Right lobe of liver (tissue), 6 donors: ENCODE results near the gene ANKRD53. TPM values are rescaled to one million over a fixed set of nuclear protein-coding genes. Genes with fewer than 3 reads are reported as not detected.

Source experiments
- ATAC-seq, 4 donors: fragments of 200-7000 bp; cut with Tn5 transposase; one replicate each; pipeline ENCODE4 v1.9.1; 2020; ENCODE audit warnings: mild to moderate bottlenecking in 4 of 4, moderate library complexity in 4 of 4
- DNase-seq, 3 donors: peaks; one replicate each; pipeline ENCODE4 v3.0.0-alpha.2; 2020
- H3K27ac ChIP-seq, 3 donors: fragments of 200-600 bp; one replicate each; pipeline ENCODE4 v1.8.0; 2022
- H3K27me3 ChIP-seq, 2 donors: fragments of 200-600 bp; one replicate each; pipeline ENCODE4 v1.8.0; 2022
- H3K36me3 ChIP-seq, 4 donors: fragments of 200-600 bp; sonication (generic) in 1 of 4; one replicate each; pipeline versions ENCODE4 v1.5.1 to v1.8.0; 2017 to 2022; ENCODE audit warnings: control low read depth in 1 of 4
- H3K4me1 ChIP-seq, 4 donors: fragments of 200-600 bp; sonication (generic) in 1 of 4; one replicate each; pipeline versions ENCODE4 v1.5.1 to v1.8.0; 2017 to 2022; ENCODE audit warnings: control low read depth in 1 of 4
- H3K4me3 ChIP-seq, 3 donors: fragments of 200-600 bp; one replicate each; pipeline ENCODE4 v1.8.0; 2022
- H3K9me3 ChIP-seq, 4 donors: fragments of 200-600 bp; sonication (generic) in 1 of 4; one replicate each; pipeline versions ENCODE4 v1.5.1 to v1.8.0; 2017 to 2022; ENCODE audit warnings: control low read depth in 1 of 4
- POLR2A ChIP-seq: fragments of 450-650 bp; IDR thresholded peaks from one replicate; pipeline ENCODE4 v1.6.1; 2017; ENCODE audit warnings: antibody characterized with exemption, mild to moderate bottlenecking
- WGBS: methylation state at CpG from one replicate; pipeline ENCODE4 v1.1.6; 2018; ENCODE audit warnings: low coverage, low lambda C conversion rate; ENCODE audit not compliant: insufficient coverage; ENCODE audit errors: missing lambda C conversion rate; 5-methylcytosine and 5-hydroxymethylcytosine counted together
- intact Hi-C, 2 donors: fragments of 100-400 bp; cut with DNase I; formaldehyde crosslinking; loops; one replicate each; pipeline versions ENCODE4 v1.11.2 to v1.14.1; 2022
- total RNA-seq, 6 experiments: library from RNA; depleted of rRNA in 2 of 6; stranded (reverse); fragments of >200 nt in 2 of 6; fragmentation: NEBNext Ultra II Directional in 3 of 6; extraction: Animal tissue kit (Norgen Biotek cat#: 25700) in 3 of 6; gene quantifications; one replicate each; pipeline versions ENCODE4 v1.1.0 to v1.2.4, GENCODE V29; 2016 to 2023
- TF ChIP-seq, protein P1 (sequence below), 4 donors: fragments of 200-600 bp in 3 of 4; fragments of 450-650 bp in 1 of 4; IDR thresholded peaks; one replicate each; pipeline versions ENCODE4 v1.5.1 to v1.8.0; 2016 to 2022; ENCODE audit warnings: antibody characterized with exemption in 4 of 4, mild to moderate bottlenecking in 2 of 4
- donor health status: DM: no; HTN: yes; CAD: no.
- donor health status: DM: no; HTN: no; CAD: no.
- donor health status: DM: no; HTN: no; CAD: no.
- donor health status: DM: no; HTN: yes; CAD: no.
- donor health status: DM: no; HTN: yes; CAD: no.

ANKRD53 gene
- total RNA-seq, 6 experiments from 2014 or later, result 0.25 to 0.93 (median 0.50) TPM; not detected in 1

DNA sequence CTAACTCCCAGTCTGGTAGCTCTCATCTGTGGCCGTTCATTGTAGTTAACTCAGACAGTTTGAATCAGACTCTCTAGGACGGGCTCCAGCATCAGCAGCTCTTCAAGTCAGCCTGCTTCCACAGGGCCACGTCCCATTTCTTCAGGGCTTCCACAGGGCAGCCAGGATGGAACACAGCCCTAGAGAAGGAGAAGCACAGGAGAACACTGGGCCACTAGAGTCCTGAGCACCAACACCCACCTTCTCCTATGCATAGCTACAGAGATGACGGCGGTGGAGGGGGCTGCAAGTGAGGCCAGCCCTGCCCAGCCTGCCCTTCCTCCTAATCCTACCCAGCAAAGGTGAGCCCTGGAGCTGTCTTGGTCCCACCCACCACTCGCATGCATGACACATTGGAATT lies 26.4 kb downstream of the ANKRD53 start:
- WGBS, result 47% methylated on average over 3 of the region's 6 CpGs
- Histone ChIP-seq H3K4me3 (no peak overlapping the region), H3K27ac (no peak overlapping the region), H3K36me3 (no peaks in the 10 kb centered on the region), H3K4me1 (no peaks in the 10 kb centered on the region), H3K27me3 (no peaks in the 10 kb centered on the region), H3K9me3 (no peaks in the 10 kb centered on the region)
- DNase-seq (no peak), ATAC-seq (no peak)
- intact Hi-C loops, result no loop called here
- TF ChIP-seq POLR2A, result no peak
- TF ChIP-seq, protein P1, sequence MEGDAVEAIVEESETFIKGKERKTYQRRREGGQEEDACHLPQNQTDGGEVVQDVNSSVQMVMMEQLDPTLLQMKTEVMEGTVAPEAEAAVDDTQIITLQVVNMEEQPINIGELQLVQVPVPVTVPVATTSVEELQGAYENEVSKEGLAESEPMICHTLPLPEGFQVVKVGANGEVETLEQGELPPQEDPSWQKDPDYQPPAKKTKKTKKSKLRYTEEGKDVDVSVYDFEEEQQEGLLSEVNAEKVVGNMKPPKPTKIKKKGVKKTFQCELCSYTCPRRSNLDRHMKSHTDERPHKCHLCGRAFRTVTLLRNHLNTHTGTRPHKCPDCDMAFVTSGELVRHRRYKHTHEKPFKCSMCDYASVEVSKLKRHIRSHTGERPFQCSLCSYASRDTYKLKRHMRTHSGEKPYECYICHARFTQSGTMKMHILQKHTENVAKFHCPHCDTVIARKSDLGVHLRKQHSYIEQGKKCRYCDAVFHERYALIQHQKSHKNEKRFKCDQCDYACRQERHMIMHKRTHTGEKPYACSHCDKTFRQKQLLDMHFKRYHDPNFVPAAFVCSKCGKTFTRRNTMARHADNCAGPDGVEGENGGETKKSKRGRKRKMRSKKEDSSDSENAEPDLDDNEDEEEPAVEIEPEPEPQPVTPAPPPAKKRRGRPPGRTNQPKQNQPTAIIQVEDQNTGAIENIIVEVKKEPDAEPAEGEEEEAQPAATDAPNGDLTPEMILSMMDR (IDR thresholded peaks at IDR 0.05), result no peak

DNA sequence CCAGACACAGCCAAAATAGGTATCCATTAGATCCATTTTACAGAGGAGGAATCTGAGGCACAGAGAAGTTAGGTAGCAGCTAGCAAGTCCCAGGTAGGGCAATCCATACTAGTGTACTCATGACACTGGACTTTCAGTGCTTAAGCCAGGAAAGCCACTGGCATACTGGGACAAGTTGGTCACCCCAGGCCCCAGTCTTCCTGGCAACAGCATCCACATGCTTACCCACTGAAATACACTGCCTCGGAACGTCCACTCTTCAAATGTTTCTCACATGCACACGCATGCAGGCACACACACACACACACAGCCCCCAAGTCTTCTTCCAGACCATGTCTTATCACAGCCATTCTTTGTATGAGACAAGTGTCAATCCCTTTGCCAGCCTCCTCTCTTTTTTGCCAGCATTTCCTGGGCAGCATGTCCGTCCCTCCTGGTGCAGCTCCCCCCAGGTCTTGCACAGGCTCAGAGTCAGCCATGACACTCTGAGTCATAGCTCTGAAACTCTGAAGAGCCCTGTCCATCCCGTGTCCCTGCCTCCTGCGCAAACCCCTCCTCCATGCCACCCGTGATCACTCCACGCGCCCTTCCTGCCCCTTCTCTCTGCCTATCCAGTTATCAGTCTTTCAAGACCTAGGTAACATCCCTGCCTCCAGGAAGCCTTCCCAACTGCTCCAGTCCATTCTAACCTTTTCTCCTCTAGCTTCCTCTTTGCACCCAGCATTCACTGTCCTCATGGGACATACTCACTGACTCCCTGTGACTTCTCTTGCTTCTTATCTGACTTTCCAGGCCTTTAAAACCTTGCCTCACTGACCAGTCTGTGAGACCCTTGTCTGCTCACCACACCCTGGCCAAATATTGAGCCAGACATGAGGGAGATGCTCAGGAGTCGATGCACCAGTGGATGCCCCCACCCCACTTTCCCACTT lies 27.1 kb downstream of the ANKRD53 start:
- H3K36me3 ChIP-seq, result no peaks in the 10 kb centered on the region
- H3K9me3 ChIP-seq, result no peaks in the 10 kb centered on the region
- TF ChIP-seq, protein P1 (IDR thresholded peaks at IDR 0.05), result no peak
- TF ChIP-seq POLR2A, result no peak
- H3K27ac ChIP-seq, result no peak overlapping the region
- H3K4me3 ChIP-seq, result no peak overlapping the region
- no peak for DNase-seq
- H3K4me1 ChIP-seq, result no peaks in the 10 kb centered on the region
- ATAC-seq, result no peak
- WGBS, result 74% methylated on average over 8 of the region's 10 CpGs
- H3K27me3 ChIP-seq, result no peaks in the 10 kb centered on the region
- intact Hi-C loops, result no loop called here

DNA sequence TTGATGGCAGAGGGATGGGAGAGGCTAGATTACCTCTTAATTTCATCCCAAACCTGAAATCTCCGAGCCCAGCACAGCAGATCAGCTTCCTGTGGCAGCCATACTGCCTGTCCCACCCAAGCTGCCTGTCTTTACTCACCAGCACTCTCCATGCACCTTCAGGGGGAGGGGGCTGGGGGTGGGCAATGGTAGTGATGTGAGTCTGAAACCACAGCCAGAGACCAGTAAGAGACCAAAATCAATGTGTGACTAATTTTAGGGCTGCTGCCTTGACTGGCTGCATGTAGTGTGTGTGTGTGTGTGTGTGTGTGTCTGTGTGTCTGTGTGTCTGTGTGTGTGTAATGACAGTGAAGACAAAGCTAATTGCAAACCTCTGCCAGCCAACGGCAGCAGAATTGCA lies 27.9 kb downstream of the ANKRD53 start:
- Histone ChIP-seq H3K9me3 (no peaks in the 10 kb centered on the region), H3K36me3 (no peaks in the 10 kb centered on the region), H3K4me3 (no peak overlapping the region), H3K27ac (no peak overlapping the region), H3K27me3 (no peaks in the 10 kb centered on the region), H3K4me1 (no peaks in the 10 kb centered on the region)
- no peak for DNase-seq
- 33% methylated on average over 1 of the region's 2 CpGs for WGBS
- intact Hi-C loops, result no loop called here
- TF ChIP-seq, protein P1 (IDR thresholded peaks at IDR 0.05), result no peak
- no peak for TF ChIP-seq POLR2A
- no peak for ATAC-seq

DNA sequence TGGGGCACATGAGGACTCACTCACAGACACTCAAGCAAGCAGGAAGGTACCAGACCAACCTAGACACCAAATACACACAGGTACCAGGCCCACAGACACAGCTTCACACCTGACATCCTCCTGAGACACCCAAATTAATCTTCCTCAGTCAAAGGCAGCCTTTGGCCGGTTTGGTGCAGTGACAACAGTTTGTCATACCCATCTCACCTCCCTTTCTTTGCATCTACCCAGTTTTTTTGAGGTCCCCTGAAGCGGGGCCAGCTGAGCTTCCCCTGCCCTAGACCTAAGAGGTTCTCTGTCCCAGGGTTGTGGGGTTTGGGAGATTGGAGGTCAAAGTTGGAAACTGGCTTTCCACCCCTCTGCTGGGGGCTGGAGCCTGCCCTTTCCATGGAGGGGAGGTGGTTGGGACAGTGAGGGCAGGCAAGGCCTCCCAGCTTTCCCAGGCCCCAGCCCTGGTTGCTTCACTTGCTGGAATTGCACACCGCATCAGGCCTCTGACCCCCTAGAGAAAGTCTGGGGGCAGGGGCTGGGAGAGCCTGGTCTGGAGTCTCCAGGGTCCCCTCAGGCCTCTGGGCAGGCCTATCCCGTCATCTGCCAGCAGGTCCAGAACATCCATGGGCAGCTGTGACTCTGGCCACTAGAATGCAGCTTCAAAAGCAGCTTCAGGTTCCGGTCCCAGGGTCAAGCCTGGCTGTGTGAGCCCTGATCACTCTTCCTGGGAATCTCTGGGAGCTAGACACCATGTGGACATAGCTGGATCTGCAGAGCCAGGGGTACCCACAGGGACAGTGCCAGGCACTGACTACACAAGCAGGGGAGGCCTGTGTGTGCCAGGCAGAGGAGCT lies 28.7 kb downstream of the ANKRD53 start:
- WGBS, result no CpG with 5 or more reads among the region's 5 CpGs
- no peak overlapping the region for H3K27ac ChIP-seq
- H3K27me3 ChIP-seq, result no peaks in the 10 kb centered on the region
- TF ChIP-seq POLR2A, result no peak
- TF ChIP-seq, protein P1 (IDR thresholded peaks at IDR 0.05), result no peak
- H3K9me3 ChIP-seq, result no peaks in the 10 kb centered on the region
- no peak for DNase-seq
- intact Hi-C loops, result no loop called here
- no peaks in the 10 kb centered on the region for H3K36me3 ChIP-seq
- no peaks in the 10 kb centered on the region for H3K4me1 ChIP-seq
- no peak overlapping the region for H3K4me3 ChIP-seq
- ATAC-seq, result no peak
